Keratinocyte (primary cell): ENCODE results near the gene NUP210. TPM values are rescaled to one million over a fixed set of nuclear protein-coding genes. Genes with fewer than 3 reads are reported as not detected.

Experiments used
- DNase-seq: peaks from one replicate; pipeline ENCODE4 v3.0.0-alpha.2; 2011; ENCODE audit warnings: low read depth, missing footprints, low spot score
- FAIRE-seq: peaks from 2 replicates; lab custom pipeline; 2011; peaks lifted over from hg19 to GRCh38; lab: Jason Lieb, UNC
- H2AFZ ChIP-seq: 2 replicates; pipeline ENCODE4 v1.6.0; 2012; ENCODE audit warnings: low read length, control low read depth, inconsistent platforms; ENCODE audit not compliant: control insufficient read depth
- H3K27ac ChIP-seq: 2 replicates; pipeline ENCODE4 v1.5.1; 2011; ENCODE audit warnings: low read length; ENCODE audit not compliant: control insufficient read depth, insufficient read depth
- H3K27me3 ChIP-seq: 3 replicates; pipeline ENCODE4 v1.6.0; 2011; ENCODE audit warnings: low read length; ENCODE audit not compliant: control insufficient read depth, insufficient read depth; ENCODE audit errors: extremely low read depth
- H3K36me3 ChIP-seq, 2 experiments: 2 replicates in 1 of 2; 3 replicates in 1 of 2; pipeline ENCODE4 v1.5.1; 2011; ENCODE audit warnings: low read length in 2 of 2, mild to moderate bottlenecking in 1 of 2; ENCODE audit not compliant: control insufficient read depth in 2 of 2, insufficient read depth in 2 of 2; ENCODE audit errors: extremely low read depth in 1 of 2
- H3K4me1 ChIP-seq: 3 replicates; pipeline ENCODE4 v1.5.1; 2011; ENCODE audit warnings: low read length; ENCODE audit not compliant: control insufficient read depth, insufficient read depth; ENCODE audit errors: extremely low read depth
- H3K4me2 ChIP-seq: 3 replicates; pipeline ENCODE4 v1.6.0; 2011; ENCODE audit warnings: low read depth, low read length; ENCODE audit not compliant: control insufficient read depth, insufficient read depth; ENCODE audit errors: extremely low read depth
- H3K4me3 ChIP-seq, 3 experiments: fragments of 200-600 bp in 1 of 3; sonication (generic) in 1 of 3; 2 replicates in 2 of 3; 3 replicates in 1 of 3; pipeline ENCODE4 v1.5.1; 2011 to 2016; ENCODE audit warnings: low read length in 3 of 3, mild to moderate bottlenecking in 3 of 3, control low read depth in 2 of 3, inconsistent platforms in 1 of 3, low read depth in 1 of 3, mixed read lengths in 1 of 3, mixed run types in 1 of 3, moderate library complexity in 1 of 3; ENCODE audit not compliant: control insufficient read depth in 2 of 3, insufficient read depth in 2 of 3; ENCODE audit errors: extremely low read depth in 1 of 3
- H3K79me2 ChIP-seq: 2 replicates; pipeline ENCODE4 v1.6.0; 2012; ENCODE audit warnings: low read length; ENCODE audit not compliant: control insufficient read depth, insufficient read depth
- H3K9ac ChIP-seq: 3 replicates; pipeline ENCODE4 v1.6.0; 2011; ENCODE audit warnings: low read length; ENCODE audit not compliant: control insufficient read depth, insufficient read depth; ENCODE audit errors: extremely low read depth
- H3K9me1 ChIP-seq: 3 replicates; pipeline ENCODE4 v1.6.0; 2011; ENCODE audit warnings: low read length; ENCODE audit not compliant: control insufficient read depth, insufficient read depth; ENCODE audit errors: extremely low read depth
- H3K9me3 ChIP-seq: 2 replicates; pipeline ENCODE4 v1.5.1; 2012; ENCODE audit warnings: low read depth, low read length; ENCODE audit not compliant: control insufficient read depth
- H4K20me1 ChIP-seq: 3 replicates; pipeline ENCODE4 v1.6.0; 2011; ENCODE audit warnings: low read length; ENCODE audit not compliant: control insufficient read depth, insufficient read depth; ENCODE audit errors: extremely low read depth
- CTCF ChIP-seq, 3 experiments: IDR thresholded peaks in 1 of 3; conservative IDR thresholded peaks in 1 of 3; optimal IDR thresholded peaks in 1 of 3; 2 replicates in 2 of 3; 3 replicates in 1 of 3; pipeline versions ENCODE3 to v1.5.1; 2011; ENCODE audit warnings: low read length in 3 of 3, mild to moderate bottlenecking in 3 of 3, moderate library complexity in 2 of 3, control low read depth in 1 of 3, inconsistent platforms in 1 of 3; ENCODE audit not compliant: insufficient read depth in 2 of 3; ENCODE audit errors: extremely low read depth in 1 of 3
- EZH2 ChIP-seq: IDR thresholded peaks from one replicate; pipeline ENCODE4 v1.6.1; 2012; ENCODE audit warnings: inconsistent platforms, mild to moderate bottlenecking, low read length, moderate library complexity
- dilution Hi-C: fragments of 300-500 bp; cut with MboI; formaldehyde crosslinking; loops from one replicate; pipeline ENCODE4 v1.7.0; 2020; ENCODE audit warnings: low sequenced_read_pairs; ENCODE audit not compliant: extremely low pct_ligation_motif_present
- polyA plus RNA-seq, 5 experiments: library from polyadenylated mRNA; depleted of rRNA in 3 of 5; stranded (reverse) in 3 of 5; stranded (forward) in 1 of 5; unstranded in 1 of 5; fragments of >200 nt; gene quantifications; 1 replicate in 1 of 5; 2 replicates in 3 of 5; 3 replicates in 1 of 5; pipeline versions ENCODE4 v1.2.1 to v1.2.3, GENCODE V29; 2011 to 2012; ENCODE audit warnings: missing spikeins in 2 of 5, low read depth in 1 of 5, low replicate concordance in 1 of 5
- small RNA-seq, 3 experiments: library from RNA; depleted of rRNA; stranded (forward); fragments of <200 nt; gene quantifications; one replicate each; pipeline ENCODE3, GENCODE V24; 2012; ENCODE audit warnings: low read depth in 3 of 3, low replicate concordance in 1 of 3; ENCODE audit not compliant: insufficient read length in 3 of 3

NUP210 gene
- polyA plus RNA-seq, 1 donor (not counting 4 experiments of a cell fraction or from before 2014, with no cell fraction given) = 0.01 TPM

DNA sequence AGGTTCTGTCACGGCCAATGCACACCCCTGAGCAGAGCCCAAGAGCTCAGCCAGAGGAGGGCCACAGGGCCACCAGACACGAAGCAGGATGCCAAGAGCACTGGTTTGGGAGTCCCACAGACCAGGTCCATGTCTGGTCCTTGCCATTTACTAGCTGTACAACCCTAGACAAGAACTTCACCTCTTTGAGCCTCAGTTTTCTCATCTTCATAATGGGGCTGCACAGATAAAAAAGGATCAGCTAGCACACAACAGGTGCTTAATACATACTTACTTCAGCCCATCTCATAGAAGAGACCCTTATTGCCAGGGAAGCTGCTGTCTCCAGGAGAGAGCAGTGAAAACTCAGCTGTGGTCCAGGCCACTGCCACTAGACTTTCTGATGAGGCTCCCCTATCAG is 152.0 kb downstream of the NUP210 start:
- no peaks in the 10 kb centered on the region for H3K36me3 ChIP-seq

GRCh38 chr3:13266651-13267362 is 153.3 kb downstream of the NUP210 start:
- no peak overlapping the region for H2AFZ ChIP-seq
- no peak overlapping the region for H3K27ac ChIP-seq
- dilution Hi-C loops = no loop called here
- H3K4me2 ChIP-seq = no peak overlapping the region
- H3K9me1 ChIP-seq = no peaks in the 10 kb centered on the region
- peaks cover 3% of the 10 kb centered on the region for H3K27me3 ChIP-seq
- no peaks in the 10 kb centered on the region for H3K79me2 ChIP-seq
- no peaks in the 10 kb centered on the region for H3K36me3 ChIP-seq
- no peaks in the 10 kb centered on the region for H3K4me1 ChIP-seq
- no peak overlapping the region for H3K4me3 ChIP-seq
- TF ChIP-seq CTCF (optimal IDR thresholded peaks at IDR 0.05 in 1 of 3, IDR thresholded peaks at IDR 0.05 in 1 of 3, conservative IDR thresholded peaks at IDR 0.05 in 1 of 3; ENCODE audit: extremely low read depth in 1 of 3, insufficient read depth in 2 of 3, low read length in 3 of 3) = no peak
- no peak for TF ChIP-seq EZH2
- H3K9me3 ChIP-seq = no peaks in the 10 kb centered on the region
- DNase-seq (no peak), FAIRE-seq (no peak)
- H3K9ac ChIP-seq = no peak overlapping the region
- no peaks in the 10 kb centered on the region for H4K20me1 ChIP-seq

More for the DNA sequence above, 152.0 kb downstream of the NUP210 start:
- Histone ChIP-seq H3K9me3 (no peaks in the 10 kb centered on the region), H4K20me1 (no peaks in the 10 kb centered on the region), H2AFZ (no peak overlapping the region), H3K79me2 (no peaks in the 10 kb centered on the region), H3K4me2 (no peak overlapping the region), H3K4me3 (no peak overlapping the region), H3K4me1 (no peaks in the 10 kb centered on the region), H3K9me1 (no peaks in the 10 kb centered on the region), H3K27me3 (peaks cover 3% of the 10 kb centered on the region), H3K9ac (no peak overlapping the region), H3K27ac (no peak overlapping the region)
- dilution Hi-C loops = no loop called here
- no peak for DNase-seq
- no peak for TF ChIP-seq CTCF (optimal IDR thresholded peaks at IDR 0.05 in 1 of 3, IDR thresholded peaks at IDR 0.05 in 1 of 3, conservative IDR thresholded peaks at IDR 0.05 in 1 of 3; ENCODE audit: extremely low read depth in 1 of 3, insufficient read depth in 2 of 3, low read length in 3 of 3)
- no peak for TF ChIP-seq EZH2
- no peak for FAIRE-seq

Small RNAs within 50 kb of the gene (small RNA-seq; reads per million reads assigned to genes)
- gene AC027124.2 = 0 reads per million in 3 experiments

Other genes with a start within 250 kb of the NUP210 start
- gene HDAC11, start 60.0 kb upstream of the NUP210 start, polyA plus RNA-seq = 9.8 to 16.6 TPM (median 12.6 TPM) in 3 replicates
- gene FBLN2, start 128.8 kb upstream of the NUP210 start, polyA plus RNA-seq = 0.72 to 3.2 TPM (median 0.87 TPM) in 3 replicates